Lower leg skin (tissue), 3 donors: ENCODE data around the gene SH2D3C.

ENCODE experiments used
- CTCF ChIP-seq, 3 donors: fragments of 450-650 bp; IDR thresholded peaks; one replicate each; pipeline ENCODE4 v1.5.1; 2016; ENCODE audit warnings: antibody characterized with exemption in 3 of 3, mild to moderate bottlenecking in 3 of 3, moderate library complexity in 2 of 3
- POLR2A ChIP-seq, 2 donors: fragments of 450-650 bp; IDR thresholded peaks; one replicate each; pipeline ENCODE4 v1.6.1; 2016 to 2017; ENCODE audit warnings: antibody characterized with exemption in 2 of 2, mild to moderate bottlenecking in 1 of 2, moderate library complexity in 1 of 2

GRCh38 chr9:127792417-127793031 is 14.1 kb upstream of the SH2D3C start:
- no peak for TF ChIP-seq POLR2A (IDR thresholded peaks at IDR 0.05)
- no peak for TF ChIP-seq CTCF (IDR thresholded peaks at IDR 0.05)
